A172 (cell line): ENCODE results near the gene PRMT5. TPM values are rescaled to one million over a fixed set of nuclear protein-coding genes. Genes with fewer than 3 reads are reported as not detected.
A peak's percentile ranks its signal among the peaks of the same experiment; 100 is the strongest.
"Not testable (repeated sequence)": the region's sequence is repeated elsewhere in the genome, so short reads cannot be mapped to it uniquely, and the experiment has no call there.

ENCODE experiments used
- DNase-seq: peaks from one replicate; pipeline ENCODE4 v3.0.0-alpha.2; 2015; ENCODE audit warnings: low spot score
- total RNA-seq: library from RNA; depleted of rRNA; stranded (reverse); fragments of >200 nt; shearing (Covaris generic); gene quantifications from 2 replicates; pipeline ENCODE4 v1.2.3, GENCODE V29; 2014; rRNA removed

The PRMT5 gene
- total RNA-seq: 38.6 and 181 TPM in 2 replicates

DNA sequence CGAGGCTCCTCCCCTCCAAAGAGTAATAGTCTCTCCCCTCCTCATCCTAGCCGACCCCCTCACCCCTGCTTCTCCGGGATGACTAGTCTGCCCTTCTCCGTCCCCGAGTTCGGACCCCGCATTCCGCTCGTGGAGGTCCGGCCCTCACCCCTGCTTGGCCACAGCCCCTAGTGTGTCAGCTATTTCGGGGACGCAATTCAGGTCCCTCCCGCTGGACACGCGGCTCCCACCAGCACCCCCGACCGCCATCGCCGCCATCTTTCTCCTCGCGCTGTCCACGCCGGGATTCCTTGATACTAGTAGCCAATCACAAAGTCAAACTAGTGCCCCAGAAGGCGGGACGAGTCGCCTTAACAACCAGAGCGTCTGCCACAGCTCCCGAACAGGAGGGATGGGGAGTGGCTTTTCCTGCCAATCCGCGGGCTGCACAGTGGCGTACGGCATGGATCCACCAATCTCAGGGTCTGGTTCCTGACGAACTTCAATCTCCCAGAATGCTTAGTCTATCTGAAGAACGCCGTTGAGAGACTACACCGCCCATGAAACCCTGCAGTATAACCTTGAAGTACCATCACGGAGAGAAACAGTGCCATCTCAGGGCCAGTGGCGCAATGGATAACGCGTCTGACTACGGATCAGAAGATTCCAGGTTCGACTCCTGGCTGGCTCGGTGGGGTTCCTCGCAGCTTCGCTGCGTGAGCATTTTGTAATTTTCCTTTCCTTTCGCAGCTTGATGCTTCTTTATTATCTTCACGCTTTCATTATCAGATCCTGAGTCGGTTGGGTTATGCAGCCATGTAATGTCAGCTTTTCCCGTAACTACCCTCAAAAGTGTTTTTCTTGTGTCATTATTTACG lies at the start of gene PRMT5:
Gene PRMT5, minus strand, starts transcription at position 273 of the 857 bp plus-strand sequence. Its CDS starts 15 bp downstream, at position 258.
- peak; percentile 97 for DNase-seq

DNA sequence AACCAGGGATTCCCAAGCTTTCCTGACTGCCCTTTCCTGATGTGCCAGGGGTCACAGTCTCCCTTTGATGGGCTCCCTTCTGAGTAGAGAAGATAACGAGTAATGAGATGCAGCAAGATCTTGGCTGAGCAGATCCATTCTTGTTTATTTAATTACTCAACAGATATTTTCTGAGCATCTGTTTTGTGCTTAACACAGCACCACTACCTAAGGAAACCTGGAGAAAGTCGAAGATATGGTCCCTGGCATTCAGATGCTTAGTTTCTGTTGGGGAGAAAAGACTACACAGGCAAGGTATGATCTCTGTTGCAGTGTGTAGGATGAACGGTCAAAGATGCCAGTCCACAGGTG lies 49.3 kb upstream of the PRMT5 start:
- DNase-seq: no peak

GRCh38 chr14:22977684-22978486 lies 48.7 kb upstream of the PRMT5 start:
- DNase-seq: peak; percentile 89

GRCh38 chr14:22977434-22977683 lies 48.2 kb upstream of the PRMT5 start:
- no peak for DNase-seq

DNA sequence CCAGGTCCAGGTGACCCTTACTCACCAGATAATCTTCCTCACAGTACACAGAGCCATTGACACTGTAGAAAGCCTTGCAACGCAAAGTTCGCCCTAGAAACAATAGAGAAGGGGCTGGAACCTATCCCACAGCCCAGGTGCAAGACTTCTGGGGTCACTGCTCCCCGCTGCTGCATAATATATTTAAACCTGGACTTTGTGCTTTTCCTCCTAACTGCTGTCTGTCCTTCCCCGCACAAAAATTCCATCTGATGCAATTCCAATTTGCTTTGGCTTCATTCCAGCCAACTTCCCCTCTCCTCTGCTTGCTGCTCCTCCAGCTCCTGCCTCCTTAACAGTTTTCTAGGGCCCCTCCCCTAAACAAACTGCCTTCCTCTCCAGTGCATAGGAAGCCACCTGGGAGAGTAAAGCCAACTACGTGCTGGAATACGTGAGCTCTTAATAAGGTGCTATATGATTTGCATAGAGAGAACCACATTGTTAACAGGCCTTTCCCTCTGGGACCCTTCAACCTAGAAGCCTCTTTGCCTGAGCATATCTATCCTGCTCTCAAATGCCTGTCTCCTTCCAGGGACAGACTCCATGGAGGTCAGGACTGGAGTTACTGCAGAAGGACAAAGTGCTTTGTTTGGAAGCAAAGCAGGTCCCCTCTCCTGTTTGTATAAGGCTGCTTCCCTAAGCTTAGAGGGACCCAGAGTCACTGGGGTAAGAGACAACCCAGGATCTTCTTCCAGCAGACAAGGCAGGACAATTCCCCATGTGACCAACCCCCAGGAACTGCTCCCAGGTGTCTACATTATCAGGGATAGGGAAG lies 47.7 kb upstream of the PRMT5 start:
- peak; percentile 49 for DNase-seq

- DNase-seq: peak; percentile 37
Measured at GRCh38 chr14:22974530-22975313, 45.5 kb upstream of the PRMT5 start.

- DNase-seq: peak; percentile 61
Measured at GRCh38 chr14:22973217-22974032, 44.2 kb upstream of the PRMT5 start.

DNA sequence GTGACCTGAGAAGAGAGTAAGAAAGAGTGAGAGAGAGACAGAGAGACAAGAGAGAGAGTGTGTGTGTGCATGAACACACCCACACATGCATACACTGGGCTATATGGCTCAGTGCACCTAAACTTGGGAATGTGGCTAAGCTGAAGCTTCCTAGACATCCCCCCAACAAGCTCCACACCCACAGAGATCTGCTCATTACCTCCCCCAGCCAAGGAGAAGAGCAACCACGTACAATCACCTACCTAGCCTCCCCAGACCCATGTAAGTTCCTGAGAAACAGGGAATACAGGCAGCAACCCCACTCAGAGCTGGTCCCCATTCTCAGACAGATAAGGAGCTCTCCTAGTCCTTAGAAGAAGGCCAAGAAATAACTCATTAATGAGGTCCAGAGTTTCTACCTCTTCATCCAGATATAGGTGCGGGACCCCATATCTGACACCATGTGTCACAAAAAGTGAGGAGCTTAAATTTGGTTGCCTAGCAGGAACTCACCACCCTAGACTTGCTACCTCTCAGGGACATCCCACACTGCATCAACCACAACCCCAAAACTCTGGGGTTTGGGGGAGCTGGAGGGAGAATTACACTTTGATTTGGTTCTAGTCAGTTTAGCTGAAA lies 43.2 kb upstream of the PRMT5 start:
- DNase-seq: no peak

GRCh38 chr14:22971152-22971551 lies 42.0 kb upstream of the PRMT5 start:
- no peak for DNase-seq

GRCh38 chr14:22966783-22967269 lies 37.6 kb upstream of the PRMT5 start:
- no peak for DNase-seq

GRCh38 chr14:22965916-22966782 lies 37.0 kb upstream of the PRMT5 start:
- DNase-seq: not testable (repeated sequence)

DNA sequence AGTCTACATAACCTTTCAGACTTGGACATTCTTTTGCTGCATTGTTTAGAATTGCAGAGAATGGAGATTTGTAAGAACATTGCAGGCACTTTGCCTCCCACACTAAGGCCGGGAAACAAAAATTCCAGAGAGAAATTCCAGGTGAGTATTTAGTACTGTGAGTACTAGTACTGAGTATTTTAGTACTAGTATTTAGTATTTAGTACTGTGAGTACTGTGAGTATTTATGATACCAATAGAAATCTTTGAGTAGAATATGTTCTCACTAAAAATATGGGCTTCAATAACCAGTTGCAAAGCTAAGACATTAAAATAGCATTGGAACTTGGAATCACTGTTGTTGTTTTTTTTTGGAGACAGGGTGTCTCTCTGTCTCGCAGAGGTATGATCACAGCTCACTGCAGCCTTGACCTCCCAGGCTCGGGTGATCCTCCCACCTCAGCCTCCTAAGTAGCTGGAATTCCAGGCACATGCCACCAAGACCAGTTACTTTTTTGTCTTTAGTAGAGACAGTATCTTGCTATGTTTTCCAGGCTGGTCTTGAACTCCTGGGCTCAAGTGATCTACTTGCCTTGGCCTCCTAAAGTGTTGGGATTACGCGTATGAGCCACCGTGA lies 33.0 kb upstream of the PRMT5 start:
- DNase-seq: no peak

- DNase-seq: no peak
Measured at GRCh38 chr14:22955702-22956569, 26.8 kb upstream of the PRMT5 start.

GRCh38 chr14:22952418-22952817 lies 23.2 kb upstream of the PRMT5 start:
- no peak for DNase-seq

GRCh38 chr14:22951795-22952194 lies 22.6 kb upstream of the PRMT5 start:
- DNase-seq: not testable (repeated sequence)

GRCh38 chr14:22945642-22946041 lies 16.5 kb upstream of the PRMT5 start:
- DNase-seq: no peak

DNA sequence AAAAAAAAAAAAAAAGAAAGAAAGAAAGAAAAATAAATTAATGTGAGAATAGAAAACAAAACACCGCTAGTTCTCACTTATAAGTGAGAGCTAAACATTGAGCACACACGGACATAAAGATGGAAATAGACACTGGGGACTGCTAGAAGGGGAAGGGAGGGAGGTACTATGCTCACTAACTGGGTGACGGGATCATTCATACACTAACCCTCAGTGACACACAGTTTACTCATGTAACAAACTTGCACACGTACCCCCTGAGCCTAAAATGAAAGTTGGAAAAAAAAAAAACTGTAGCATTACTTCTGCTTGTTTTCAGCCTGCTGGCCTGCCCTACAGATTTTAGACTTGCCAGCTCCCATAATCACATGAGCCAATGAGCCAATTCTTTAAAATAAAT lies 10.5 kb upstream of the PRMT5 start:
- DNase-seq: no peak

DNA sequence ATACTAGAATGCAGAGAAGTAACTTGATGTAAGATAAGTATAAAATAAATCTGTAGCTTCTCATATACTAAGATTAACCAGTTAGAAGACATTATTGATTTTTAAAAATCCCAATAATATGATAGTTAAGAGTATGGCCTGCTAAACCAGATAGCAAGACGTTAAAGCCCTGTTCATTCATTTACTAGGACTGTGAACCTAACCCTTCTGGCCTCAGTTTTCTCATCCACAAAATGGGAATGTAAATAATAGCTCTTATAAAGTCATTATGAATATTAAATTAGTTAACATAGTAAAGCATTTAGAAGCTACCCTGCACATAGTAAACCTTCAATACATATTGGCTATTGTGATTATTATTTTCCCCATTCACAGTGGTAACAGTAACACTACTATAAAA lies 6.0 kb upstream of the PRMT5 start:
- no peak for DNase-seq
